Peyer's patch (tissue), 4 donors: Measurements from ENCODE around the gene CKB.

Experiments used
- POLR2A ChIP-seq, 2 donors: fragments of 450-650 bp; IDR thresholded peaks; one replicate each; pipeline ENCODE4 v1.5.1; 2017; ENCODE audit warnings: antibody characterized with exemption in 2 of 2, mild to moderate bottlenecking in 2 of 2, moderate library complexity in 2 of 2
- TF ChIP-seq, protein P1 (sequence below), 6 experiments: fragments of 450-650 bp in 4 of 6; fragments of 200-600 bp in 2 of 6; sonication (generic) in 1 of 6; IDR thresholded peaks; one replicate each; pipeline ENCODE4 v1.5.1; 2017 to 2019; ENCODE audit warnings: antibody characterized with exemption in 6 of 6, mild to moderate bottlenecking in 3 of 6, moderate library complexity in 1 of 6

DNA sequence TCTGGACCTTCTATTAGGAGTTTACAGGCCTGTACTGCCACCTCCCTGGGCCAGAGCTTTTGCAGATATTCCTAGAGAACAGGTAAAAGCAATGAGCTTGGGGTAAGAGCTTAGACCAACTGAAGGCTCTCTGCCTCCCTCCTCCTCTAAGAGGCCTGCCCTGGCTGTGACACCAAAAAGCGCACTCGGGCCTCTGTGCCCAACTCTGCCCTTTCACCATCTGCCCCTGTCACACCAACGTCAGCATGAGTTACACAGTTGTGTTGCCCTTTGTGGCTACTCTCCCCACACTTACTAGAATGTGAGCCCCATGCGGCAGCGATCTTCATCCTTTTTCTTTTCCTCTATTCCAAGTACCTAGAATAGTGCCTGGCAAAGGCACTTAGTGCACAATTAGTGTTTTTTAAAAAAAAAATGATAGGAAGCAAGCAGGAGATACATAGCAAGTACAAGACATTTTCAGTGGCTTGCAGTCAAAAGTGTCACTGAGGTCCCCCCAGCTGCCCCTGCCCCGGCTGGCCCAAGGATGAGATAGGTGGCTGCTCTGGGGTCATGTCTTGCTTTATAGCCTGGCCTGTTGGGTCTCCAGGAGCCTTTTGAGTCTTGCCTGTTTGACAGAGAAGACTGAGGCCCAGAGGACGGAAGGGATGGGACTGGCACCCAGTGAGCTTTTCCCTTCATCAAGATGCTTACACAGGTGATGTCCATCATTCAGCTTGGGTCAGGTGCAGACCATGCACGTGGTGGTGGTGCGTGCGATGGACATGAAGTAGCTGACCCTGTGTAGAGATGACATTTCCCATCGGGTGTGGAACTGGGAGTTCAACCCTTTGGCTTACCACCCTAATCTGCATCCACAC, 12.5 kb downstream of the CKB start:
- TF ChIP-seq, protein P1, sequence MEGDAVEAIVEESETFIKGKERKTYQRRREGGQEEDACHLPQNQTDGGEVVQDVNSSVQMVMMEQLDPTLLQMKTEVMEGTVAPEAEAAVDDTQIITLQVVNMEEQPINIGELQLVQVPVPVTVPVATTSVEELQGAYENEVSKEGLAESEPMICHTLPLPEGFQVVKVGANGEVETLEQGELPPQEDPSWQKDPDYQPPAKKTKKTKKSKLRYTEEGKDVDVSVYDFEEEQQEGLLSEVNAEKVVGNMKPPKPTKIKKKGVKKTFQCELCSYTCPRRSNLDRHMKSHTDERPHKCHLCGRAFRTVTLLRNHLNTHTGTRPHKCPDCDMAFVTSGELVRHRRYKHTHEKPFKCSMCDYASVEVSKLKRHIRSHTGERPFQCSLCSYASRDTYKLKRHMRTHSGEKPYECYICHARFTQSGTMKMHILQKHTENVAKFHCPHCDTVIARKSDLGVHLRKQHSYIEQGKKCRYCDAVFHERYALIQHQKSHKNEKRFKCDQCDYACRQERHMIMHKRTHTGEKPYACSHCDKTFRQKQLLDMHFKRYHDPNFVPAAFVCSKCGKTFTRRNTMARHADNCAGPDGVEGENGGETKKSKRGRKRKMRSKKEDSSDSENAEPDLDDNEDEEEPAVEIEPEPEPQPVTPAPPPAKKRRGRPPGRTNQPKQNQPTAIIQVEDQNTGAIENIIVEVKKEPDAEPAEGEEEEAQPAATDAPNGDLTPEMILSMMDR (IDR thresholded peaks at IDR 0.05): no peak
- no peak for TF ChIP-seq POLR2A (IDR thresholded peaks at IDR 0.05)
